Stimulated activated CD8-positive, alpha-beta memory T cell treated with anti-CD3 and anti-CD28 coated beads, Interleukin-12 subunit alpha, Interleukin-12 subunit beta, amount 100 ng/mL, for 4 hours (primary cell): ENCODE results near the gene ANXA6.

Source experiments
- DNase-seq: peaks from one replicate; pipeline ENCODE4 v3.0.0-alpha.2; 2020; ENCODE audit warnings: low read depth

The ANXA6 gene

GRCh38 chr5:151080613-151081430 is 76.8 kb downstream of the ANXA6 start, which contains the start of gene TNIP1:
Gene TNIP1, minus strand, starts transcription at chr5:151081034. Its CDS starts 15,939 bp downstream, at chr5:151065095.
- peak; percentile 92 for DNase-seq

DNA sequence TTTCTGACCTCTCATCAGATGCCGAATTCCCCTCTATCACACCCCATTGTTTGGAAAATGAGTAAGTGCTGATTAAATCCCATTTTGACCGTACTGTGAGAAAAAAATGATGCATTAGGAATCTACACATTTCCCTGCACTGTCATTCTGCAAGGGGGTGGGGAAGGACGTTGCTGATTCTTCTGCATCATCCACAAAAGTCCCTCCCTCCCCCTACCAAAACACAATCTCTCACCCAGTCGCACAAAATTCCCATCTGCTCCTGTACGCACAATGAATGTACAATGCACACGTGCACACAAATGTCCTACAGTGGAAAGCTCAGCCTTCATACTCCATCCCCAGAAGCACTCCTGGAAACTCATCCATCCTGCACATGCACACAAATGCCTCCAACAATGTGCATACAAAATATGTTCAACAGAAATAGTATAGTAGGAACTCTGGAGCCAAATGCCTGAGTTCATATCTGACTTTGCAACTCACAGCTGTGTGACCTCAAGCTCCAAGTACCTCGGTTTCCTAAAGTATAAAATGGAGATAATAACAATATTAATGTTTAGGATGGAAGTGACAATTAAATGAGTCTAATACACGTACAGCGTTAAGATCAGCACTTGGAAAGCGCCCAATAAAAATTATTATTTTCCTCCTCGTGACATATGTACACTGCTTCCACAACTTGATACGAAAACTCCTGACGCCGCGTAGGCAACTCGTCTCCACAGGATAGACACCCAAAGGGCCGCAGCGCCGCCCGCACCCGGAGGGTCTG is 77.6 kb downstream of the ANXA6 start:
- no peak for DNase-seq

DNA sequence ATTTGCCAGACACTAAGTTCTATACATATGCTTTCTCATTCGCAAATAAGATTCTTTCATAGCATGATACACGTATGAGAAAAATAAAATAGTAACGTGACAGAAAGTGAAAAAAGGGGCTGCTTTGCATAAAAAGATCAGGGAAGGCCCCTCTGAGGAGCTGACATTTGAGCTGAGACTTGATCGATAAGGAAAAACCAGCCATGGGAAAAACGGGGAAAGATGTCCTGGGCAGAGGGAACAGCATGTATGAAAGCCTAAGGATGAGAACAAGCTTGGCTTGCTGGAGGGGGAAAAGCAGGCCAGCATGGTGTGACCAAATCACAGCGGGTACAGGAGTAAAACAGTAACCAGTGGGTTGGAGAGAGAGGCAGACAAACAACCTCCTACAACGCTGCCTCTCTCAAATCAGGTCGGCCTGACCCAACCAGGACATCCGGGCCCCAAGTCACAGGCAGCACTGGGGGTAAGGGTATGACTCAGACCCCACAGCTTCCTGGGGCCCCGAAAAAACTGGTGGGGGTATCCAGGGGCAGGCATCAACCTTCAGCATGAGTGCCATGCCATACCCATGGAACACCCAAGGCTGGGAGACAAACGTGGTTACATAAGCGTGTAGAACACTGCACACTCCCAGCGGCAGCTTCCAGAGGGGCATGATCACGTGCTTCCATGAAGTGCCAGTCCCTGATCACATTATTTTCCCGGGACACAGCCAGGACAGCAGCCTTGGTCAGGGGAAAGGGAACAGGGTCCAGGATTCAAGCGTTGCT is 78.9 kb downstream of the ANXA6 start:
- peak; percentile 38 for DNase-seq

DNA sequence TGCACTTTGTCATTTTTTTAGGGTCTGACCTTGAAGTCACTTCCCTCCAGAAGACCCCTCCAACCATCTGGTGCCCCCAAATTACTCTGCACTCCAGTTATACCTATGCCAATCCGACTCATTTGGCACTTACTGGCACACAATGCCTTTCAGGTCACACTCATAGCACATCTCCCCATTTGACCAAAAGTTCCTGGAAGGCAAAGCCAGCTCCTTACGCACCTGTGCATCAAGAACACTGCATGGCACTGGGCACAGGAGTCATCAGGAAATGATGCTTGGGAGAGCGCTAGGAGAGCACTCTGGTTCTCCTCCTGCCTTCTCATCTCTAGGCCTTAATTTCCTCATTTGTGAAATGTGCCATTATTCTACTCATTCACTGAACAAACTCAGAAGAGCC is 79.6 kb downstream of the ANXA6 start:
- DNase-seq = no peak

DNA sequence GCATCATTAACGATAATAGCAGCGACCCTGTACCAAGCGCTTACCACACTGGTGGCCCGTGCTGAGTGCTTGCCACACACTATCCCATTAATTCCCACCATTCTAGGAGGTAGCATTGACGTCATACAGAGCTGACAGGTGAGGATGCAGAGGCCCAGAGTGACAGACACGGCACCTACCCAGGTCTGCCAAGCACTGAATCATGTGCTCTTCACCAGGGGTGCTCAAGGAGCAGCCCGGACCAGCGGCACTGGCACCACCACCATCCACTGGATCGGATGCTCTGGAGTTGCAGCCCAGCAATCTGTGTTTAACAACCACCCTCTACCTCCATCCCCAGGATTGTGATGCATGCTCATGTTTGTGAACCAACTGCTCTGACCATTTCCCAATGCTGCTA is 80.2 kb downstream of the ANXA6 start:
- DNase-seq = no peak

DNA sequence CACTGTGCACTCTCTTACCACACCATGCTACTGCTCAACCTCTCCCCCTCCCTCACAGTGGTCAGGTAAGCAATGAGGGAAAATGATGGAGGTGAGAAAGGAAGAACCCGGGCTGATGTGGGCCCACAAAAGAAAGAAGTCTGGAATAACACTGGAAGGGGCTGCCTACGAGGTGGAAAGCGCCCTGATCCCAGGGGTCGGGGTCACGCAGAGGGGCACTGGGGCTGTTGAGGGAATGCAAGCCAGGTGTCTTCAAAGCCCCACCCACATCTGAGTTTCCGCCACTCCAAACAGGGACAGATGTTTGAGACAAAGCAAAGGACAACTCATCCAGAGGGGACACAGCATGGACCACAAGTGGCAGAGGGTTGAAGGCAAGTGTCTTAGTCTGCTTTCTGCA is 81.0 kb downstream of the ANXA6 start:
- no peak for DNase-seq

DNA sequence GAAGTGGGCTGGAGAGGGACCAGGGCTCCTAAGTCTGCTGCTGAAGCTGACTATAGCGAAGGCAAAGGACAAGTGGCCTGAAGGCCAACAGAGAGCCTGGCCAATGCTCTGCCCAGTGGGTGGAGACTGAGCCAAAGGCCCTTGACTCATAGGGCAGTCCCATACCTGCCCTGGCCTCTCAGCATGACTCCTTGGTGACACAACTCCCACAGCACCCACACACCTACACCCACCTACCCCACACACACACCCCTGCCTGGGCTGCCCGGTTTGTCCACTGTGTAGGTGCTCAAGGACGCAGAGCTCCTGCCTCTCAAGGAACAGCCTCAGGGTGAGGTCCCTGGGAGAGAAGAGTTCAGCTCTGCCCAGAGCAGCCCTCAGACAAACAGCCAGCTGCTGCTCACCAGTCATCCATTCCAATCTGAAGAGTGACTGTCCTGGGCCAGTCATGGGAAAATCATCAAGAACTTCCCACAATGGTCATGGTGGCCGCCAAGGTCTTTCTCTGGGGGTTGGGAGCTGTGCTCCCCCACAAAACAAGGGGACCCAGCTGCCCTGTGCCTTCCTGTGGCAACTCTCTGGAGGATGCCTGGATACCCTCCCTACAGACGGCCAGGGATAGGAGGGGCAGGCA is 81.8 kb downstream of the ANXA6 start:
- no peak for DNase-seq

DNA sequence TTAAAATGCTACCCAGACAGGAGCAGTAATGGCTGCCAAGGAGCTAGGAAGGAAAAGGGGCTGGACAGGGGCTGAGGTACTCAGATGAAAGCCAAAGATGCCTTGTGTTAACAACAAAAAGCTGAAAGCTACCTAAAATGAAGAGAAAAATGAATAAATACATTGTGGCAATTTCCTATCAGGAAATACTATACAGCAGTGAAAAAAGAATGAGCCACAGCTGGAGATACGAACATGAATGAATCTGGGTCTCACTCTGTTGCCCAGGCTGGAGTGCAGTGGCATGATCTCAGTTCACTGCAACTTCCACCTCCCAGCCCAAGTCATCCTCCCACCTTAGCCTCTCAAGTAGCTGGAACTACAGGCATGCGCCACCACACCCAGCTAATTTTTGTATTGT is 83.0 kb downstream of the ANXA6 start:
- DNase-seq = no peak

- DNase-seq = no peak
Observed at GRCh38 chr5:151073280-151073679, 84.3 kb downstream of the ANXA6 start.

DNA sequence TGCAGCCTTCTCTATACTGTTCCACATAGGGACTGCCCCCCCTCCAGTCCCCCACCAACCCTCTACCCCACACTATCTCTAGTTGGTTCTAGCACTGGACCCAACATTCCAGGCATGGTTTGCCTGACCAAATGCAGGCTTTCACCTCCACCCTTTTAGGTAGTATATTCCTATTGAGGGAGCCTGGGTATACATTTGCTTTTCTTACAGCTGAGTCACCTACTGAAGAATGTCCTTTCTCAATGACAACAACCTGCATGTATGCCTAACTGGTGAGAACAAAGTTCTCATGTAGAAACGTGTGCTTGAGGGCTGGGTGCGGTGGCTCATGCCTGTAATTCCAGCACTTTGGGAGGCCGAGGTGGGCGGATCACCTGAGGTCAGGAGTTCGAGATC is 85.0 kb downstream of the ANXA6 start:
- DNase-seq = no peak

DNA sequence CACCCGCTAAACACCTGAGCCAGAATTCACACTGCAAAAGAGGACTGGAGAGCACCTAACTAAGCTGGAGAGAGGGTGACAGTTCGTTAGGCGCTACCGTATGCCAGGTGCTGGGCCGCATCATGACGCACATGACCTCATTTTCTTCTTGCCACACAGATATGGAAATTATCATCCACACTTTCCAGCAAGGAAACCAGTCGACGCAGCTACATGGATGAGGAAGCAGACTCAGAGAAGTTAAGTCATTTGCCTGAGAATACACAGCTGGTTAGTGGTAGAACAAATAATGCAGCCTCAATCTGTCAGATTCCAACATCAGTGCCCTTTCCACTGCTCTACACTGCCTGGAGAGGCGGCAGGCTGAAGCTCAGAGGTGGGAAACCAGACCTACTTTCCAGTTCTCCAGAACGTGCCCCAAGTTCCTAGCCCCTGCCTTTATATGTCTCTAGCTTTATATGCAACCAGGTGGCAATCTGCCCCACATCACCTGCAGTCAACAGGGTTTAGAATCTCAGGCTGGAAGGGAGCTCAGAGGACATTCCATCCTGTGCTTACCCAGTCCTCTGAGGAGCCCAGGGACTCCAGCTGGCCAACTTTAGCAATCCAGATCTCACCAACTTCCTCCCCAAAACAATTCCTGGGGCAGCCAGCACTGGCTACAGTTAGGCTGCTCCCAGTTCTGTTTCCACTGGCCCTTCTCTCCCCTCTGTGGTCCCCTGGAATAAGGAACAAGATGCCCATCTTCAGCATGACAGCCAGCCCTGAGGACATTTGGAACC is 85.5 kb downstream of the ANXA6 start:
- no peak for DNase-seq

GRCh38 chr5:151071021-151071420 is 86.6 kb downstream of the ANXA6 start:
- DNase-seq = no peak

GRCh38 chr5:151070449-151070848 is 87.1 kb downstream of the ANXA6 start:
- no peak for DNase-seq

DNA sequence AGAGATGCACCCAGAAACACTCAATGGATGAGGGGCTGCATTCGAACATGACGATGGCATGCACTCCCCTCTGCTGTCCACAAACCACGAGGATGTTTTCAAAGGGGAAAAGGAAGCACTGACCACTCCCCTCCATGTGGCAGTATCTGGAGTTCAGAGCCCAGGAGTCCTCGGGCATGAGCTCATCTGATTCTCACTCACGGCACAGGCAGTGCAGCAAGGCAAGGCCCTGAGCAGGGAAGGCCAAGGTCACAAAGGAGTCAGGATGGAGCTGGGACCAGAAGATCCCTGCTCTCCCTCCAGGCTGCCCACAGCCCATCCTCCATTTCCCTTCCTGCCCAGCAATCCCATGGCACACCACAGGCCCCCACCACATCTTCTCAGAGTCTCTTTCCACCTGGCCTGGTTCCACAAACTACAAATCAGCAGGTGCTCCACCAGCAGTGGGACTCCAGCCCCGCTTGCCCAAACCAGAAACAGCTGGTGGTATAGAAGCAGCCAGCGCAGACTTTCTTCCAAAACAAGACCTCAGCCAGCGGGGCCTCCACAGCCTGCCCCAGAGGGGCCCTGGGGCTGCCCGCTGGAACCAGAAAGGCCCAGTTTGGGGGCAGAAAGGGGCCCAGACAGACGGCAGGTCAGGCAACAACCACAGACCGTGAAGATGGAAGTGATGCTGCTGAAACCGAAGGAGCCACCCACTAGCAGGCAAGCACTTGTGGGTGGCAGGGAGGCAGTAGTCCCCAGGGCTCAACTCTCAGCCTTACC is 89.0 kb downstream of the ANXA6 start:
- no peak for DNase-seq

DNA sequence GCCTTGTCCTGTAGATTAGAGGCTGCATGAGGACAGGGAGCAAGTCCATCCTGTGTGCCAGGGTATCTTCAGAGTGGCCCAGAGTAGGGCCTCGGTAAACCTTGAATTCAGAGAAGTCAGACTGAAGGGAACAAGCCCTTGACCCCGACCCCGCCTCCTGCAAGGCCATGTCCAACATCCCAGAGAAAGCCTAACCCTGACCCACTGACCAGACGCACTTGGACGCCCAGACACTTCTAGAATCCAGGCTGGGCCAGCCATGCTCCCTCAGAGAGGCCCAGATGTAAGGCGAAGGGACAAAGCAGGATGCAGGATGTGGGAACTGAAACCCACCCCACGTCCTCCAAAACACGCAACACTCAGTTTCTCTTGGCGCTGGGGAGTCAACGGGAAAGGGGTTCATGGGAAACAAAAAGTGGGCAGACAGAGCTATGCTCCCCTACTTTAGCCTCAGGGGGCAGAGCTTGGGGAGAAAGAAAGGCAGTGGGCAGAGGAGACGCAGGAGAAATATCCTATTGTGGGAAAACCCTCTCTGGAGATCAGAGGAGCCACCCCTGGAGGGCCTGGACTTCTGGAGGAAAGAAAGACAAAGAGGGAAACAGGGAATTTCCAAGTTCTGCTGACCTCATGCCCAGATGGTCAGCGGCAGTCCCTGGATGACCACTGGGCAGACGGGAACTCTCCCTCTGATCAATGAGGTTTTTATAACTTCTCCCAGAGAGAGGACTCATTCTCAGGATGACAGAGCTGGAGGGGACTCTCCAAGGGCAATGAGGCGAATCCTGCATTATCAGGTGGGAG is 89.7 kb downstream of the ANXA6 start:
- DNase-seq = no peak

DNA sequence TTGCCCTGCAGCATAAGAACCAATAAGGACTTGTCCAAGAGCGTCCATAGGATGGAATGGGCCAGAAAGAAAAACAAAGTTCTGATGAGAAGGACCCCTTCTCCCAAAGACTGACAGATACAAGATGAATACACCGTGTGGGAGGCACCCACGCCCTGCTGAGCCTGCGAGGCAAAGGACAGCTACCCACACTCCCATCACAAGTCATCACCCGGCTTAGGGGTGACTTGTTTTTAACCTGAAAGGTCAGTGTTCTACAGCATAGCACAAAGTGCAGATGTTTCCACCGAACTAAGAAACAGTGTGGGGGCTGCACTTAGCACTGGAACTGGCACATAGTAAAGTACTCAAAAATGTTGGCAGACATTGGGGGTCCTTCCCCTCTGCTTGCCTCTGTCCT is 90.7 kb downstream of the ANXA6 start:
- DNase-seq = no peak

- no peak for DNase-seq
Observed at GRCh38 chr5:151065609-151066008, 92.0 kb downstream of the ANXA6 start.

DNA sequence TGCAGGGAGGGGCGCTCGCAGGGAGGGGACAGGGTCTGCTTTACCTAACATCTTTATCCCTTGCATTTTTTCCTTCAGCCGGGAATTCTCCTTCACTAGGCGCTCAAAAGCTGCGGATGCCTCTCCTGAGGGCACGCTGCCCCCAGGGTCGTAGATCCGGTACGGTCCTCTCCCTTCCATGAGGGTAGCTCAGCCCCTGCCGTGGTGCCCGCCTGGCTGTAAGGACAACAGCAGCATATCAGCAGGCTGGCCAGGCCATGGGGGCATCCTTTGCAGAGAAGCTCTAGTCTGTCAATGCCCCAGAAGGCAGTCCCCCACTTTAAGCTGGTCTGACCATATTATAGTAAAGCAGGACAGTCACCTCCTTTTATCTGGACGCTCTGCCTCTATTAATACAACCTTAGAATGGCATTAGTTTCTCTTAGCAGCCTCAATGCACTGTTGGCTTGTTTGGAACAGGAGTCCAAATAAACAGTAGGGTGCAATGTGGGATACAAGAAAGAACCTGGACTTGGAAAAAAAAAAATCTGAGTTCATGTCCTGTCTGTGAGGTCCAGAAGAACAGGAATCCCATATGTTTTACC is 92.6 kb downstream of the ANXA6 start:
- DNase-seq = no peak
